H1 (cell line): ENCODE data around the gene PRKAB1. TPM values are rescaled to one million over a fixed set of nuclear protein-coding genes. Genes with fewer than 3 reads are reported as not detected.

ENCODE experiments used
- CTCF ChIA-PET: fragments of 300-600 bp; sonication (Branson Sonifier 250); formaldehyde crosslinking; loops from one replicate; lab custom pipeline; 2021; ENCODE audit not compliant: partially characterized antibody; lab: Charles Lee
- POLR2A ChIA-PET: fragments of 300-600 bp; sonication (Branson Sonifier 250); formaldehyde crosslinking; loops from one replicate; lab custom pipeline; 2021; ENCODE audit warnings: inconsistent platforms; ENCODE audit not compliant: partially characterized antibody; lab: Charles Lee
- DNase-seq, 2 experiments: peaks; one replicate each; pipeline versions ENCODE4 v3.0.0 to v3.0.0-alpha.2; 2010 to 2022; ENCODE audit warnings: low spot score in 2 of 2, low read depth in 1 of 2, mixed read lengths in 1 of 2
- FAIRE-seq: peaks from 2 replicates; lab custom pipeline; 2011; peaks lifted over from hg19 to GRCh38; lab: Jason Lieb, UNC
- H2AFZ ChIP-seq: 2 replicates; pipeline ENCODE4 v1.8.1; 2012; ENCODE audit warnings: low read length, inconsistent platforms
- H2AK5ac ChIP-seq: 2 replicates; pipeline ENCODE4 v1.6.1; 2013; ENCODE audit warnings: low read depth, low read length
- H2BK120ac ChIP-seq: replicated peaks from 2 replicates; pipeline ENCODE3; 2013; ENCODE audit warnings: low read depth, low read length, inconsistent platforms
- H2BK12ac ChIP-seq: 2 replicates; pipeline ENCODE4 v1.6.1; 2013; ENCODE audit warnings: low read depth, low read length
- H2BK15ac ChIP-seq: 2 replicates; pipeline ENCODE4 v1.6.1; 2013; ENCODE audit warnings: low read length
- H2BK20ac ChIP-seq: 2 replicates; pipeline ENCODE4 v1.6.1; 2013; ENCODE audit warnings: low read length
- H2BK5ac ChIP-seq: 2 replicates; pipeline ENCODE4 v1.6.1; 2013; ENCODE audit warnings: low read depth, low read length
- H3K14ac ChIP-seq: 2 replicates; pipeline ENCODE4 v1.6.1; 2013; ENCODE audit warnings: inconsistent platforms; ENCODE audit not compliant: insufficient read length
- H3K18ac ChIP-seq: 2 replicates; pipeline ENCODE4 v1.6.1; 2013; ENCODE audit warnings: low read length; ENCODE audit errors: extremely low read depth
- H3K23ac ChIP-seq: 2 replicates; pipeline ENCODE4 v1.6.1; 2013; ENCODE audit warnings: inconsistent platforms; ENCODE audit not compliant: insufficient read length
- H3K23me2 ChIP-seq: 2 replicates; pipeline ENCODE4 v1.6.1; 2013; ENCODE audit warnings: low read depth, low read length
- H3K27ac ChIP-seq: 2 replicates; pipeline ENCODE4 v1.6.1; 2011; ENCODE audit warnings: low read depth, low read length, inconsistent platforms
- H3K27me3 ChIP-seq, 4 experiments: replicated peaks in 1 of 4; 1 replicate in 1 of 4; 2 replicates in 3 of 4; pipeline versions ENCODE4 v1.6.1 to v1.8.1; 2011 to 2013; ENCODE audit warnings: low read length in 3 of 4, mild to moderate bottlenecking in 3 of 4, inconsistent platforms in 2 of 4, mixed read lengths in 2 of 4, moderate library complexity in 1 of 4; ENCODE audit not compliant: control insufficient read depth in 3 of 4, insufficient read depth in 3 of 4; ENCODE audit errors: extremely low read depth in 1 of 4
- H3K36me3 ChIP-seq, 4 experiments: 2 replicates each; pipeline versions ENCODE4 v1.6.1 to v1.8.1; 2011 to 2013; ENCODE audit warnings: mild to moderate bottlenecking in 4 of 4, low read length in 3 of 4, moderate library complexity in 2 of 4, control low read depth in 1 of 4, inconsistent platforms in 1 of 4; ENCODE audit not compliant: insufficient read depth in 4 of 4, control insufficient read depth in 2 of 4
- H3K4ac ChIP-seq: replicated peaks from 2 replicates; pipeline ENCODE3; 2013; ENCODE audit warnings: low read length, low read depth, mixed read lengths, inconsistent platforms; ENCODE audit not compliant: insufficient read length
- H3K4me1 ChIP-seq, 4 experiments: replicated peaks in 1 of 4; 1 replicate in 1 of 4; 2 replicates in 3 of 4; pipeline versions ENCODE4 v1.6.1 to v1.8.1; 2011 to 2013; ENCODE audit warnings: low read length in 3 of 4, inconsistent platforms in 2 of 4, mixed read lengths in 1 of 4; ENCODE audit not compliant: insufficient read depth in 4 of 4, control insufficient read depth in 3 of 4
- H3K4me2 ChIP-seq, 2 experiments: 2 replicates each; pipeline versions ENCODE4 v1.6.1 to v1.8.1; 2011 to 2013; ENCODE audit warnings: low read depth in 2 of 2, low read length in 2 of 2, control low read depth in 1 of 2, inconsistent platforms in 1 of 2, mild to moderate bottlenecking in 1 of 2; ENCODE audit not compliant: insufficient read depth in 1 of 2
- H3K4me3 ChIP-seq, 4 experiments: fragments of 200-600, 300-600 bp in 1 of 4; sonication (generic), shearing (Covaris generic), sonication (Bioruptor Twin) in 1 of 4; 2 replicates each; pipeline versions ENCODE4 v1.5.1 to v1.8.1; 2011 to 2016; ENCODE audit warnings: low read length in 4 of 4, low read depth in 3 of 4, control low read depth in 2 of 4, inconsistent platforms in 2 of 4, mild to moderate bottlenecking in 2 of 4, mixed read lengths in 1 of 4, moderate library complexity in 1 of 4; ENCODE audit not compliant: insufficient read depth in 2 of 4; ENCODE audit errors: extremely low read depth in 1 of 4
- H3K56ac ChIP-seq: replicated peaks from 2 replicates; pipeline ENCODE3; 2013; ENCODE audit warnings: low read depth, mild to moderate bottlenecking, mixed read lengths, low read length, inconsistent platforms; ENCODE audit not compliant: insufficient read length
- H3K79me1 ChIP-seq: 2 replicates; pipeline ENCODE4 v1.6.1; 2013; ENCODE audit warnings: low read depth, low read length, control low read depth
- H3K79me2 ChIP-seq, 2 experiments: 2 replicates each; pipeline versions ENCODE4 v1.6.1 to v1.8.1; 2012 to 2013; ENCODE audit warnings: low read length in 2 of 2, mild to moderate bottlenecking in 2 of 2, inconsistent platforms in 1 of 2; ENCODE audit not compliant: insufficient read depth in 2 of 2, control insufficient read depth in 1 of 2
- H3K9ac ChIP-seq, 4 experiments: replicated peaks in 1 of 4; 1 replicate in 1 of 4; 2 replicates in 3 of 4; pipeline versions ENCODE4 v1.6.1 to v1.8.1; 2011 to 2013; ENCODE audit warnings: low read depth in 3 of 4, low read length in 3 of 4, control low read depth in 2 of 4, mild to moderate bottlenecking in 2 of 4, moderate library complexity in 2 of 4, inconsistent platforms in 1 of 4; ENCODE audit errors: extremely low read depth in 1 of 4
- H3K9me3 ChIP-seq, 2 experiments: 2 replicates each; pipeline versions ENCODE4 v1.6.1 to v1.8.1; 2012 to 2013; ENCODE audit warnings: mild to moderate bottlenecking in 2 of 2, moderate library complexity in 2 of 2, control low read depth in 1 of 2, inconsistent platforms in 1 of 2, low read depth in 1 of 2, low read length in 1 of 2, mixed read lengths in 1 of 2; ENCODE audit not compliant: insufficient read depth in 2 of 2
- H4K20me1 ChIP-seq, 2 experiments: replicated peaks in 1 of 2; 2 replicates each; pipeline versions ENCODE3 to v1.8.1; 2011 to 2013; ENCODE audit warnings: inconsistent platforms in 2 of 2, low read length in 2 of 2, mild to moderate bottlenecking in 1 of 2; ENCODE audit not compliant: insufficient read depth in 2 of 2, control insufficient read depth in 1 of 2
- H4K5ac ChIP-seq: 2 replicates; pipeline ENCODE4 v1.6.1; 2013; ENCODE audit warnings: low read length, low read depth, mixed read lengths, inconsistent platforms; ENCODE audit not compliant: insufficient read length
- H4K8ac ChIP-seq: 2 replicates; pipeline ENCODE4 v1.8.0; 2013; ENCODE audit warnings: mild to moderate bottlenecking, moderate library complexity, low read length, inconsistent platforms; ENCODE audit not compliant: insufficient read depth; ENCODE audit errors: extremely low read depth
- H4K91ac ChIP-seq: replicated peaks from 2 replicates; pipeline ENCODE3; 2013; ENCODE audit warnings: low read length, mixed read lengths, inconsistent platforms; ENCODE audit not compliant: insufficient read length
- CREB1 ChIP-seq: IDR thresholded peaks from 2 replicates; pipeline ENCODE4 v1.6.1; 2012; ENCODE audit warnings: inconsistent platforms
- GABPA ChIP-seq: IDR thresholded peaks from 2 replicates; pipeline ENCODE4 v1.6.1; 2011; ENCODE audit warnings: mild to moderate bottlenecking, low read length, moderate library complexity, borderline replicate concordance; ENCODE audit not compliant: insufficient read depth
- GTF2F1 ChIP-seq: IDR thresholded peaks from 2 replicates; pipeline ENCODE4 v1.6.1; 2012; ENCODE audit warnings: low read depth, low read length, improper control_type of control experiment, borderline replicate concordance
- PHF8 ChIP-seq: fragments of 200-600 bp; sonication (generic); conservative IDR thresholded peaks from 2 replicates; pipeline ENCODE4 v1.7.1; 2012; ENCODE audit warnings: low read depth, mild to moderate bottlenecking, inconsistent platforms, low read length, moderate library complexity
- RAD21 ChIP-seq, 2 experiments: IDR thresholded peaks in 1 of 2; conservative IDR thresholded peaks in 1 of 2; 2 replicates each; pipeline ENCODE4 v1.6.1; 2011; ENCODE audit warnings: low read depth in 2 of 2, low read length in 2 of 2, improper control_type of control experiment in 1 of 2, inconsistent platforms in 1 of 2, mild to moderate bottlenecking in 1 of 2, moderate library complexity in 1 of 2
- SAP30 ChIP-seq: fragments of 300-600 bp; sonication (generic); IDR thresholded peaks from 2 replicates; pipeline ENCODE4 v1.7.1; 2012; ENCODE audit warnings: low read length, moderate library complexity, mild to moderate bottlenecking, inconsistent platforms; ENCODE audit not compliant: insufficient read depth, insufficient replicate concordance
- SIN3A ChIP-seq, 2 experiments: IDR thresholded peaks in 1 of 2; conservative IDR thresholded peaks in 1 of 2; 2 replicates each; pipeline ENCODE4 v1.6.1; 2011 to 2012; ENCODE audit warnings: low read length in 2 of 2, improper control_type of control experiment in 1 of 2, low read depth in 1 of 2, mild to moderate bottlenecking in 1 of 2
- SP4 ChIP-seq: IDR thresholded peaks from 2 replicates; pipeline ENCODE4 v1.6.1; 2012; ENCODE audit warnings: low read length, inconsistent platforms
- WGBS, 2 experiments: shearing (Covaris generic) in 1 of 2; methylation state at CpG; one replicate each; pipeline versions ENCODE4 v1.1.6 to v1.1.7; 2013 to 2015; ENCODE audit warnings: low lambda C conversion rate in 2 of 2, mixed read lengths in 2 of 2, inconsistent platforms in 1 of 2, low coverage in 1 of 2, missing lambda C conversion rate in 1 of 2; ENCODE audit not compliant: insufficient replicate concordance in 2 of 2, insufficient coverage in 1 of 2, insufficient read length in 1 of 2; ENCODE audit errors: extremely low coverage in 1 of 2, missing lambda C conversion rate in 1 of 2; 5-methylcytosine and 5-hydroxymethylcytosine counted together
- polyA plus RNA-seq, 7 experiments: library from polyadenylated mRNA; depleted of rRNA in 3 of 7; stranded (reverse) in 5 of 7; unstranded in 2 of 7; fragments of >200 nt in 5 of 7; fragments of 200-250 nt in 2 of 7; gene quantifications; 1 replicate in 5 of 7; 2 replicates in 1 of 7; 4 replicates in 1 of 7; pipeline versions ENCODE4 v1.2.1 to v1.2.3, GENCODE V29; 2011 to 2013; ENCODE audit warnings: missing spikeins in 2 of 7, mixed read lengths in 2 of 7
- total RNA-seq: library from RNA; stranded (reverse); fragmentation: NEBNext Ultra II Directional; extraction: Animal tissue kit (Norgen Biotek cat#: 25700); gene quantifications from 2 replicates; pipeline ENCODE4 v1.2.1, GENCODE V29; 2021
- TF ChIP-seq, protein P1 (sequence below): IDR thresholded peaks from 2 replicates; pipeline ENCODE4 v1.6.1; 2011; ENCODE audit warnings: low read depth, mild to moderate bottlenecking, low read length; ENCODE audit not compliant: insufficient read depth
- TF ChIP-seq, protein P2 (sequence below): IDR thresholded peaks from 2 replicates; pipeline ENCODE4 v1.6.1; 2012; ENCODE audit warnings: inconsistent platforms
- TF ChIP-seq, protein P3 (sequence below): IDR thresholded peaks from 2 replicates; pipeline ENCODE4 v1.6.1; 2012; ENCODE audit warnings: low read length, inconsistent platforms

PRKAB1 gene
- total and polyA plus RNA-seq, 2 of the 8 experiments (the other 6 are each of a cell fraction or from before 2014, with no cell fraction given), result 24.0 to 32.1 TPM

DNA sequence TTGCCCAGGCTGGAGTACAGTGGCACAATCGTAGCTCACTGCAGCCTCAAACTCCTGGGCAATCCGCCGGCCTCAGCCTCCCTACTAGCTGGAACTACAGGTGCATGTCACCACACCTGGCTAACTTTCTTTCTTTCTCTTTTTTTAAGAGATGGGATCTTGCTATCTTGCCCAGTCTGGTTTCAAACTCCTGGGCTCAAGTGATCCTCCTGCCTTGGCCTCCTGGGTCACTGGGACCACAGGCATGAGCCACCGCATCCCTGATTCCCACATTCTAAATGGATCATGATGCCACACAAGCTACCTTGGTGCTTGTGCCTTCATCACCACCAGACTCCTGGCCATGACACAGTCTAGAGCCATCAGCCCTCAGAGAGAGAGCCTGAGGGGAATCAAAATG, 43.8 kb downstream of the PRKAB1 start:
- H3K9me3 ChIP-seq, result no peaks in the 10 kb centered on the region
- no peak overlapping the region for H3K18ac ChIP-seq
- H4K8ac ChIP-seq, result no peak overlapping the region
- no peaks in the 10 kb centered on the region for H3K79me2 ChIP-seq
- no peak overlapping the region for H2AK5ac ChIP-seq
- no peak overlapping the region for H4K91ac ChIP-seq
- no peak for TF ChIP-seq SP4
- TF ChIP-seq, protein P1, sequence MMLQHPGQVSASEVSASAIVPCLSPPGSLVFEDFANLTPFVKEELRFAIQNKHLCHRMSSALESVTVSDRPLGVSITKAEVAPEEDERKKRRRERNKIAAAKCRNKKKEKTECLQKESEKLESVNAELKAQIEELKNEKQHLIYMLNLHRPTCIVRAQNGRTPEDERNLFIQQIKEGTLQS, result no peak
- TF ChIP-seq GTF2F1, result no peak
- TF ChIP-seq, protein P2, sequence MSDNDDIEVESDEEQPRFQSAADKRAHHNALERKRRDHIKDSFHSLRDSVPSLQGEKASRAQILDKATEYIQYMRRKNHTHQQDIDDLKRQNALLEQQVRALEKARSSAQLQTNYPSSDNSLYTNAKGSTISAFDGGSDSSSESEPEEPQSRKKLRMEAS, result no peak
- no peak for TF ChIP-seq CREB1
- no peak for TF ChIP-seq SIN3A (conservative IDR thresholded peaks at IDR 0.05 in 1 of 2, IDR thresholded peaks at IDR 0.05 in 1 of 2; ENCODE audit: low read depth in 1 of 2, low read length in 2 of 2)
- TF ChIP-seq RAD21 (IDR thresholded peaks at IDR 0.05 in 1 of 2, conservative IDR thresholded peaks at IDR 0.05 in 1 of 2; ENCODE audit: low read depth in 2 of 2, low read length in 2 of 2), result no peak
- no peak for TF ChIP-seq SAP30
- TF ChIP-seq PHF8, result no peak
- TF ChIP-seq, protein P3, sequence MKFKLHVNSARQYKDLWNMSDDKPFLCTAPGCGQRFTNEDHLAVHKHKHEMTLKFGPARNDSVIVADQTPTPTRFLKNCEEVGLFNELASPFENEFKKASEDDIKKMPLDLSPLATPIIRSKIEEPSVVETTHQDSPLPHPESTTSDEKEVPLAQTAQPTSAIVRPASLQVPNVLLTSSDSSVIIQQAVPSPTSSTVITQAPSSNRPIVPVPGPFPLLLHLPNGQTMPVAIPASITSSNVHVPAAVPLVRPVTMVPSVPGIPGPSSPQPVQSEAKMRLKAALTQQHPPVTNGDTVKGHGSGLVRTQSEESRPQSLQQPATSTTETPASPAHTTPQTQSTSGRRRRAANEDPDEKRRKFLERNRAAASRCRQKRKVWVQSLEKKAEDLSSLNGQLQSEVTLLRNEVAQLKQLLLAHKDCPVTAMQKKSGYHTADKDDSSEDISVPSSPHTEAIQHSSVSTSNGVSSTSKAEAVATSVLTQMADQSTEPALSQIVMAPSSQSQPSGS, result no peak
- no peak for TF ChIP-seq GABPA
- H4K20me1 ChIP-seq, result no peaks in the 10 kb centered on the region
- no peak for FAIRE-seq
- POLR2A ChIA-PET, result no interaction called here
- H3K4me1 ChIP-seq, result no peaks in the 10 kb centered on the region
- peaks cover 24 to 79% (median 49%) of the 10 kb centered on the region in 4 experiments for H3K36me3 ChIP-seq
- H3K4me2 ChIP-seq, result no peak overlapping the region
- no peak overlapping the region for H3K4ac ChIP-seq
- no peak overlapping the region for H2BK15ac ChIP-seq
- no peaks in the 10 kb centered on the region for H3K27me3 ChIP-seq
- H3K9ac ChIP-seq, result no peak overlapping the region
- H3K79me1 ChIP-seq, result no peaks in the 10 kb centered on the region
- H3K4me3 ChIP-seq, result no peak overlapping the region
- H3K14ac ChIP-seq, result no peak overlapping the region
- H4K5ac ChIP-seq, result no peak overlapping the region
- WGBS, 2 experiments, result 86% methylated on average over 4 of the region's 4 CpGs; no CpG with 5 or more reads in 1 of the 2 experiments
- no peak overlapping the region for H2BK12ac ChIP-seq
- no peak overlapping the region for H2BK5ac ChIP-seq
- H2BK20ac ChIP-seq, result no peak overlapping the region
- no peaks in the 10 kb centered on the region for H3K23me2 ChIP-seq
- CTCF ChIA-PET, result interaction anchor here (1.7 kb wide), 1 partner anchor 13 kb away, joined by 4 read pairs; no protein-coding TSS in a partner anchor
- H3K56ac ChIP-seq, result no peak overlapping the region
- DNase-seq, result no peak
- no peak overlapping the region for H3K27ac ChIP-seq
- no peak overlapping the region for H2AFZ ChIP-seq
- no peak overlapping the region for H3K23ac ChIP-seq
- H2BK120ac ChIP-seq, result no peak overlapping the region
